ENCODE measurements around the gene RNF149.
"Not testable (repeated sequence)": the region's sequence is repeated elsewhere in the genome, so short reads cannot be mapped to it uniquely, and the experiment has no call there.

RNF149 gene

DNA sequence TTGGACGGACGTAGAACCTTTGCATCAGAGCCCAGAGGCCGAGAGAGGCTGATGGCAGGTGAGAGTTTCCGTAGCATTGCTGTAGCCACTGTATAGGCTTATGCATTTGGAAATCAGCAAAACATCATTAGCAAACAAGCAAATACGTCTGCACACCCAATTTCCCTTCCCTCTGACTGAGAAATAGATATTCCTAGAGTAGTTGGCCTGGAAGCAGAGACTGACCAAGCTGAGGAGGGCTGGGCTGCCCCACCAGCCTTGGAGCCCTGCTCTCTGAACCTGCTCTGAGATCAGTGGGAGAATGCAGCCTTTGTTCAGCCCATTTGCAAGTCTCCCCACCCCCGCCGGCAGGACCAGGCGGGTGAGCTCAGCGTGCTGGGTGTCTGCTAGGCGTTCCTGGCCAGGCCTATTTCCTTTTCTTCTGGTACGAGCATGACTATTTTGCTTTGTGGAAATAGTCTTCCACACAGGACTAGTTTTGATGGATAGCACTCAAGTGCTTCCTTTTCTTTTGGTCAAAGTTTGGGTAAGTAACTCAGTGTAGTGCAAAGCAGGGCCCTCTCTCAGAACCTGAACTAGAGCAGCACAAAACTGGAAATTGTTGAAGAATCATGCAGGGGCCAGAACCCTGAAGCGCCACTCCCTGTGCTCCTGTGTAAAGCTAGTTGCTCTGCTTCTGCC, 21.9 kb upstream of the RNF149 start:
- DNase-seq, result no peak

DNA sequence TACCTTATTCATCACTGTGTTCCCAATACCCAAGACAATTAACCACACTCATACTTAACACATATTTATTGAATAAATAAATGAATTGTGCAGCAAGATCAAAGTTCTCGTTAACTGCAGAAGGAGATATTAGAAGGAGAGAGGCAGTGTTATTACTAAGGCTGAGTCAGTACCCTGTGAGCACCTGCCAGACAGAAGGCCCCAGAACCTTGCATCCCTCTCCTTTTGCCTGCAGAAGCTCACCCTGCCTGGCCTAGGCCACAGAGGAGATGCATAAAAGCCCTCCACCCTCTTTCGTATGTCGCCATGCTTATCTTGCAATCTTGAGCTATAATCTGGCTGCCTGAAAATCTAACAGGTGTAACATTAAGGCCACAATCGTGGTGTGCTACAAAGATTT, 20.5 kb upstream of the RNF149 start:
- DNase-seq, result no peak

DNA sequence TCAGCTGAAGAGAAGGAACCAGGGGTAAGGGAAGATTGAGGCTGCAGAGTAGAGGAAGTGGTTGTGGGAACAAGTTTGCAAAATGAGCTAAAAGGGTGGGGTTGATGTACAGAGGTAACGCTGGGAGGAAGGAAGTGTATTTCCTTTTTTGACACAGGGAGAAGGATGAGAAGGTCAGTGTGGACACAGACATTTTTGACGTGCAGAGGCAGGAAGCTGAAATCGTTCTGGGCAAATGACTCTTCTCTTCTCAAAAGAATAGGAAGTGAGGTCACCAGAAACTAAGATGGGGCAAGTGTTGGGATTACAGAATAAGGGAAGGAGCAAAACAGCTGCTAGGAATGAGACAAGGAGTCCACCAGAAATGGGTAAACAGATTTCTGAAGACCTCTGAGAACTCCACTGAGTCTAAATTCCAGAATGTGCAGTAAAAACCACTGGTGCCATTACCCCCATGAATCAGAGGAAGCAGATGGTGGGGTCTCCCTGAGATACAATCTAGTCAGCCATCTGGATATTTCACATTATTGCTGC, 20.0 kb upstream of the RNF149 start:
- DNase-seq, result peak; percentile 63

DNA sequence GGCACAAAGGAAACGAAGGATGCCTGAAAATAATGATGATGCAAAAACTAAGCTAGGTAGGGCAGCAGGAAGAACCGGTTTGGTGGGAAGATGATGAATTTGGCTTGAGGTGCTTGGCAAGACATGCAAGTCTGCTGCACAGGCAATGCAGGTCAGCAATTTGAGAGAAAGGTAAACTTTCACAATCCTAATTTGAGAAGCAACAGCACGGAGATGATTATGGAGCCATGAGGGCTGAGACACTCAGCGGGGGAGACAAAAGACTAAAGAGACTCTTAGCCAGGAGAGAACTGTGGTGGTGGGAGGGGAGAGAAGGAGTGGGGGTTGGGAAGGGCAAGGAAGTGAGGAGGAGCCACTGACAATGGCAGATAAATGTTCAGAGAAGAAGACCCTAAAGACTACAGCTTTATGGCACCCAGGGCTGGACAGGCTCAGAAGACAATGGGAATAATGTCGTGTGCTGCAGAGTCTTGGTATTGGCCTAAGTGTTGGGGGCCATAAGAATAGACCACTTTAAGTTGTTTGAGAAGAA, 19.4 kb upstream of the RNF149 start:
- no peak for DNase-seq

DNA sequence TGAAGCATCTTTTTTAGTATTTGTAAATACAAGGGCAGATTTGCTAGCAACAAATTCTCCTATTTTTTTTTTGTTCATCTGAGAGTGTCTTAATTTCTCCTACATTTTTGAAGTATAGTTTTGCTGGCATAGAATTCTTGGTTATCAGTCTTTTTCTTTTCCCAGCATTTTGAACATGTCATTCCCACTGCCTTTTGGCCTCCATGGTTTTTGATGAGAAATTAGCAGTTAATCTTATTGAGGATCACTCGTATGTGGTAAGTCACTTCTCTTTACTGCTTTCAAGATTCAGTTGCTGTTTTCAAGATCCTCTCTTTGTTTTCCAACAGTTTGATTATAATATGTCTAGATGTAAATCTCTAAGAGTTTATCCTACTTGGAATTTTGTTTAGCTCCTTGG, 16.9 kb upstream of the RNF149 start:
- DNase-seq, result no peak

DNA sequence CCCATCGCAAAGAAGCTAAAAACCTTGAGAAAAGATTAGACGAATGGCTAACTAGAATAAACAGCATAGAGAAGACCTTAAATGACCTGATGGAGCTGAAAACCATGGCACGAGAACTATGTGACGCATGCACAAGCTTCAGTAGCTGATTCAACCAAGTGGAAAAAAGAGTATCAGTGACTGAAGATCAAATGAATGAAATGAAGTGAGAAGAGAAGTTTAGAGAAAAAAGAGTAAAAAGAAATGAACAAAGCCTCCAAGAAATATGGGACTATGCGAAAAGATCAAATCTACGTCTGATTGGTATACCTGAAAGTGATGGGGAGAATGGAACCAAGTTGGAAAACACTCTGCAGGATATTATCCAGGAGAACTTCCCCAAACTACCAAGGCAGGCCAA, 8.1 kb upstream of the RNF149 start:
- DNase-seq, result not testable (repeated sequence)

DNA sequence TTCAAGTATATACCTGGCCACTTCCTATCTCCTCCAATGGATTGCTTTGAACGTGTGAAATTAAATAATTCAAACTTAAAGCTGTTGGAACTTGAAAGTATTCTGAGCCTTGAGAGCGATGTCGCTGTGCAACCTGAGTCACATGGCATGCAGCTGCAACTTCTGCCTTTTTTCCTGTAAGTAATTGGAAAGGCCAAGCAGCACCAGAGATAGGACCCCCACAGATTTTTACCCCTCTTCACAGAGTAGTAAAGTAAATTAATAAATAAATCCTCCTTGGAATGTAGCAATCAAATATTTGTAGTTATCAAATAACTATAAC, 3.2 kb upstream of the RNF149 start:
- DNase-seq, result no peak

DNA sequence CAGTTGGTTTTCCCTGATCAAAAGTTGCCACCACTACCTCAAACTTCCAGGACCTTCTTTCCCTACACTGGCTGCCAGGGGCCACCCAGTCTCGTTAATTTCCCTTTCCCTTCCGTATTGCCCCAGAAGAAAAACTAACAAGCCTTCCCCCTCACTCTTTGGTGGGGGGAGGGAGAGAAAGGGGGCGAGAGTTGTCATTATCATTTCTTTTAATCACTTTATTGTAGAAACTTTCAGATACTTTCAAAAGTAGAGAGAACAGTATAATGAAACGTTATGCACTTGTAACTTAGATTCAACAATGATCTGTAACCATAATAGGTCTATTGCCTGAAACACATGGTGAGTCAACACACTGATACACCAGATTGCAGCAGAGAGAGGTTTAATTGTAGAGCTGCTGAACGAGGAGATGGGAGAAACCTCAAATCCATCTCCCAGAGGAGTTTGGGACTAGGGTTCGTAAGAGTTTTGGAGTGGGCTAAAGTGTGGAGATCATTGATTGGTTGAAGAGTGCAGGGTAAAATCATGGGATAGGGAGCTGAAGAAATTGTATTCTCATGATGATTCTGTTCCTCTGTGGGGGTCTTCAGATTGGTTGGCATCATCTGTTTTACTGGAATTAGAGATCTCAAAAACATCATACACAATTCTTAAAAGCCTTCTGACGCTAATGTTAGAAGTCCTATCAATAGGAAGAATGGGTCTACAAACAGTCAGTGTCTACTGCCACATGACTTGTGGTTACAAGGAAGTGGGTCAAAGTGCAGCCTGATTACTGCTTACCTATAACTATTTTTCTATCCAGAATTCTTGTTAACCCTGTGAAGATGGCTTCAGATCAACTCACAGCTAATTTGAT, 2.6 kb upstream of the RNF149 start:
- DNase-seq, result no peak

DNA sequence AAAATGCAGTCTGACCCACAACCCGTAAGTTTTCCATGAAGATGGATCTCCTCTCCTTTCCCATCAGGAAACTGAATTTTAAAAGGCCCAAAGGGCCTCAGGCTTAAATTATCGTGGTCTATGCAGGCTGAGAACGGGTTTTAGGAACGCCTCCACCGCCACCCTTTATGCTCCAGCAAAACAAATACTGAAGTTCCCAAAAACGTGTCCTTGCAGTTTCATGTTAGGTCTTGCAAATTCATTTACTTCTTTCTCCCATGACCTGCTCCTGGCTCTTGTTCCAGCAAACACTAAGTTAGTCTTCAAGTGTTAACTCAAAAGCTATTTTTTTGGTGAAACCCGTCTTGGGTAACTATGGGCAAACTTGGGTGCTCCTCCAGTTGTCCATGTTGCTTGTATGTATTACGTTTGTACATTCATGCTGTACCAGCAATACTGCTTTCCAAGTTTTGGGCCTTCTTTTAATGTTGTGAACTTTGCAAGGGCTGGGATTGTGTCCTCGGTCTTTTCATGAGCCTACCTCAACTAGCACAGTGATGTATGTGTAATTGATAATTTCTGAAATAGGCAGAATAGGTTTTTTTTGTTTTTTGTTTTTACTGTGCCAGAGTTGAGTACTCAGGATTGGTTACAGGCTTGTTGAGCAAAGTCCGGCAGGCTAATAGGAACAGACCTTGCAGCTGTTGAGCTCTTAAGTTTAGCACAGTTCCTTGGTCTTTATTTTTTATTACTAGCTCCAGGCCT, 1.8 kb upstream of the RNF149 start:
- no peak for DNase-seq

DNA sequence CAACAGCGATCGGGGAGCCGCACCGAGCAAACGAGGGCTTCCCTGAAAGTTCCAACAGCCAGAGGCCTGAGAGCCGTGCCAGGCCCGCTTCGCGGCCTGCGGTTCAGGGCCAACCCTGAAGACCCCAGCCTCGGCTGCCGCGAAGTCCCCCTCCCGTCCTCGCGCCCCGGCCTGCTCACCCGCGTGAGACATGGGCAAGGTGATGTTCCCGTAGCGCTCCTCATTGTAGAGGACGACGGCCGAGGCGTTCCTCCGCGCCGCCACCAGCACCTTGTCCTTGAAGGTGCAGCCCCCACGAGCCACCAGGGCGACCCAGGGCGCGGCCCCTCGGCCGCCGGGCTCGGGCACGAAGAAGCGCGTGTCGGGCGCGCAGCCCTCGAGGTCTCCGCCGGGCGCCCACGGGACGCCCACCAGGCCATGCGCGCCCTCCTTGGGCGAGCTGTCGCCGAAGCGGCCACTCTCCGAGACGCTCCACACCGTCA, 510 bp downstream of the RNF149 start:
- DNase-seq, result no peak

DNA sequence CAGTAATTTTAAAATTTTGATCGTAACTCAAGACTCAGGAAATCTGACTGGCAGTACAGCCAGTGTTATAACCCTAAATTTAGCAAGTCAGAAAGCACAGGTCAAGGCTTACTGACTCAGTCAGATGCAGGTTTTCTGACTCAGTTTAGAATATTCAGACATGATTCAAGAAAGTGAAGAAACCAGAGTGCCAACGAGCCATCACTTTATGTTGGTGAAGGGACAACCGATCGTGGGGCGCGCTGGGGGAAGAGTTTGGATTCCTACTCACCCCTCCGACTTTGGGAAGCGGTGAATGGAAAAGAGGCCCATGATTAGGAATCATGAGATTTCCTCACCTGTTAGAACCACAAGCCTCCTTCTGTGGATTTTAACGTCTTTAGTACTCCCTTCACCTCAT, 998 bp downstream of the RNF149 start:
- no peak for DNase-seq

DNA sequence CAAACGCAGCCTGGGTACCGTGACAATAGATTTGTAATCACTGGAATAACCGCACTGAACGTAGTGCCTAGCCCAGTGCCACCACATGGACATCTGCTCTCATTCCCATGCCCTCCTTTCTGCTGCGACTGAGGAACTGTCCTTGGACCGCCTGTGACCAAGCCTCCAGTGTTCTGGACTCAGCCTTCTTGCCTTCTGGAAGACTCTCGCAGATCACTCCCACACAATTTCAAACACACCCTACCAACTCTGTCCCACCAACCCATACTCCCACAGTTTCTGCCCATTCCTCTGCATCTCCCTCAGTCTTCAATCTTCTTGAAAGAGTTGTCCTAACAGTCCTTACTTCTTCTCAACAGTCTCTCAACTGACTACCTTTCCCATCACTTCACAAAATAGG, 2.1 kb downstream of the RNF149 start:
- no peak for DNase-seq

DNA sequence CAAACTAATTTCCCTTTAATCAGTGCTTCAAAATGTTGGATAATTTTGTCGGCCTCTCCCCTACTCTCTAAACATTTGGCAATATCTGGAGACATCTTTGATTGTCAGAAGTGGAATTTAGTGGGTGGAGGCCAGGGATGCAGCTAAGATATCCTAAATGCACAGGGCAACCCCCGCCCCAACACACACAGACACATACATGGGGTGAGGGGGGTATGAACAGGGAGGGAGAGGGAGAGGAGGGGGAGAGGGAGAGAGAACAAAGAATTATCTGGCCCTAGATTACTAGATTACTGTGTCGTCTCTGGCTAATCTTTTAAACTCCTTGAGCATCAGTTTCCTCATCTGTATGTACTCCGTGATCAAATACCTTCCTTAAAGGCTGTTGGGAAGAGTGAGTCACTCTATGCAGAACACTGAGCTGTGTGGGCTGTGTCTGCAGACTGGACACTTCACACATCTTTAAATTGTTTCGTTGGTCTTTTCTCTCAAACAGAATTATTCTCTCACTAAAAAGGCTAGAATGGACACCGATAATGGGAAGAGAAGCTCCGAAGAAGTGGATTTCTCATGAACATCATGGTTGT, 2.9 kb downstream of the RNF149 start:
- DNase-seq, result no peak

DNA sequence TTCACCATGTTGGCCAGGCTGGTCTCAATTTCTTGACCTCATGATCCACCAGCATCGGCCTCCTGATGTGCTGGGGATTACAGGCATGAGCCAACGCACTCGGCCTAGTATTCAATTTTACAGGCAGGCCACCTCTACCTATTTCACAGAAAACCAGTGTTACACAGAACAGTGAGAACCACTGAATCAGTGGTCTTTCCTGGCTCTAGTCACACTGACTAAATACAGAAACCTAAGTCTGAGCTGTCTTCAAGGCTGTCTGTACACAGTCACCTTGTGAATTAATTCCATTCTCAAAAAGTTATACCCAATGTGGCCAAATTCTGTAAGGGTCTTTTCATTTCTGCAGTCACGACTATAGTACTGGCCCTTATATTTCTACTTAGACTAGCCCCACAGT, 3.5 kb downstream of the RNF149 start:
- DNase-seq, result no peak

DNA sequence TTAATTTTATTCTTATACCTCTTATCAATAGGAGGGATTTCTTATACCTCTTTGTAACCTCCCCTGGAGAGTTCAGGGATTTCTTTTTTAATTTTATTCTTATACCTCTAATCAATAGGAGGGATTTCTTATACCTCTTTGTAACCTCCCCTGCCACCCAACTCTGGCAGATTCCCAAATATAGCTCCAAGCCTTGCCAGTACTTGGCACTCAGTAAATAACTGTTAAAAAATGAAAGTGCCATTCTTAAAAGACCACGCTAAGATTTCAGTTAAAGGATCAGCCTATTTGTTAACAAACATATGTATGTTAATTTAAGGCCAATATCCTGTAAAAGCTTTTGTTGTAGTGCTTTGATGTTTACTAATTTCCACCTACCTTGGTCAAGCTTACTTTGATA, 4.8 kb downstream of the RNF149 start:
- no peak for DNase-seq

DNA sequence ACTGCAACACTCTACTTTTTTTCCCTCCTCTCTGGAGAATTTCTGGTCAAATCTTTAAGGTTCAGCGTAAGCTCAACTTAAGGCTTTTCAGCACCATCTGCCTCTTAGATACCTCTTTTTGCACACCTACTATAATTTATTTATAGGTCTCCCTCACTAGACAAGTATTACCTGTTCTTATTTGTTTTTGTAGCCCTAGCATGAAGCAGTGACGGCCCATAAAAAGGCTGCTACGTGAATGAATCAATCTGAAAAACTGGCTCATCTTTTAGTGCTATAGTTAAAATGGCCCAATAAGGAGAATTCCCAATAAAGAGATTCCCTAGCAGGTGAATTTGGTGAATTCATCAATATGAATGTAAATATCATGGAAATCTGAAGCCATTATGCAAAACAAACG, 6.5 kb downstream of the RNF149 start:
- no peak for DNase-seq

DNA sequence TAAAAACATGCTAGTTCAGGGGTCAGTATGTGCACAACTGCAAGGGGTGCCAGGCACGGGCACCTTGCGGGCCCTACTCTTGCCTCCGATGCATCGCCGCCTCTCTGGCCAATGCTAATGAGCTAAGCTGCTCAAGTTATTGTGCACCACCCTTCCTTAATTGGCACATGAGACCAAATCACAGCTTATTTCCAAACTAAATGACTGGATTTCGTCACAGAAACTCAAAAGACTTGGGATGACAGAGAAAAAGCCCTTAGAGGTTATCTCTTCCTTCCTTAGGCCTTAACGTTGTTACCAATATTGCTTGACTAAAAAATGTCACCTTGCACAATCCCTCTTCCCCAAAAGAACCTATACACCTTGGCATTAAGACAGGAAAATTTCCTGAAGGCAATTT, 7.7 kb downstream of the RNF149 start:
- no peak for DNase-seq

DNA sequence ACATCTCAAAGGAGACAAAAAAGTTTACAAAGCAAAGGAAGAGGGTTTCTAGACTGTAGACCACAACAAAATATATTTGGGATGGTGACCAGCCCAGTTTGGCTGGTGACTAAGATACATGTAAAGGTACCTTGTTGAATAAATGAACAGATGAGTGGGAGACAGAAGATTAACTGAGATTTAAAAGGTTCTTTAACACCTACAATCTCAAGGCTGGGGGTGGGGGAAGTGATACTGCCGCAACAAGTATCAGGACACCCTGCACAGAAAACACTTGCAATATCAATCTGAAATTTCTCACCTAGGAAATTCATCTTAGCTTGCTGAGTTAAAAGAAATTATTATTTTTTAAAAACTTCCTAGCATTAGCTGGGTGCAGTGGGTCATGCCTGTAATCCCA, 8.3 kb downstream of the RNF149 start:
- DNase-seq, result no peak

DNA sequence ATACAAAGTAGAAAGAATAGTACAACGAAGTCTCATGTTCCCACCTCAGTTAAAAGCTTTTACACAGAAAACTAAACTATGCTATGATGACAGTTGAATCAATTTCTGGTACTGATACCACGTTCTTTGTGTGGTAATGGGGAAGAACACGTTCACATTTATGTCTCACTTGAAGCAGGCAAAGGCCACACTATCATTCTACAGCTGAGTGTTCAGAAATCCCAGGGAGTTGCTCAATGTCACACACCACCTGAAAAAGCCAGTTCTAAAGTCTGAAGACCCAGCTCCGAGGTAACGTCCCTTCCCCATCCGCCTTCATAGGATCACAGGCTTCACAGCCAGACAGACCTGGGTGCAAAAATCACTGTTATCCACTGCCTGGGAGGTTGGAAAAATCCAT, 8.9 kb downstream of the RNF149 start:
- no peak for DNase-seq

DNA sequence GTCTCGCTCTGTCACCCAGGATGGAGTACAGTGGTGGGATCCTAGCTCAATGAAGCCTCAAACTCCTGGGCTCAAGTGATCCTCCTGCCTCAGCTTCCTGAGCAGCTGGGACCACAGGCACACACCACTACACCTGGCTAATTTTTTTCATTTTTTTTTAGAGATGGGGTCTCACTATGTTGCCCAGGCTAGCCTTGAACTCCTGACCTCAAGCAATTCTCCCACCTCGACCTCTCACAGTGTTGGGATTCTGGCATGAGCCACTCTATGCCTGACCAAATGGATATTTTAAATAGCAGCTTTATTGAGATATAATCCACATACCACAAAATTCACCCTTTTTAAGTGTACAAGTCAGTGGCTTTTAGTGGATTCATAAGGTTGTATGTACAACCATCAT, 11.1 kb downstream of the RNF149 start:
- no peak for DNase-seq

DNA sequence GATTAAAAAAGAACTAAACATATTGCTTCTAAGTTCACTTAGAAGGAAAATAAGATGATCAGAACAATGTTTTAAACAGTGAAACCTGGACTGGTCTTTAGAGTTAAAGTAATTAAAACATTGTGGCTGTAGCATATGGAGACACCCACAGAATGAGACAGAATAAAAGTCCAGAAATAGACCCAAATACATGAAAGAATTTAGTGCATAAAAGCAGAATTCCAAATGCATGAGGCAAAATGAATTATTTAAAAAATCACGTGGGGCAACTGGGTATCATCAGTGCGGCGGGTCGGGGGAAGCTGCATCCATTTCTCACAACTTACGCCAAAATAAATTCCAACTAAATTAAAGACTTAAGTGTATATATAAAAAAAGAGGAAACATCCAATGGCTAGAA, 12.1 kb downstream of the RNF149 start:
- DNase-seq, result no peak

DNA sequence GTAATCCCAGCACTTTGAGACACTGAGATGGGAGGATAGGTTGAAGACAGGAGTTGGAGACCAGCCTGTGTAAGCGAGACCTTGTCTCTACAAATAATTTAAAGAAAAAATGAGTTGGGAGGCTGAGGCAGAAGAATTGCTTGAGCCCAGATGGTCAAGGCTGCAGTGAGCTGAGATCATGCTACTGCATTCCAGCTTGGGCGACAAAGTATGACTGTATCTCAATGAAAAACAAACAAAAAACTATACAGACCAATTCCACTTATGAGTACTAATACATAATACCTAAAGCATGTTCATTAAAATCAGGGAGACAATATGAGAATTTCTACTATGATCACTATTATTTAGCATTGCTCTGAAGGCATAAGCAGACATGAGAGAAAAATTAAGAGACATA, 12.6 kb downstream of the RNF149 start:
- no peak for DNase-seq

DNA sequence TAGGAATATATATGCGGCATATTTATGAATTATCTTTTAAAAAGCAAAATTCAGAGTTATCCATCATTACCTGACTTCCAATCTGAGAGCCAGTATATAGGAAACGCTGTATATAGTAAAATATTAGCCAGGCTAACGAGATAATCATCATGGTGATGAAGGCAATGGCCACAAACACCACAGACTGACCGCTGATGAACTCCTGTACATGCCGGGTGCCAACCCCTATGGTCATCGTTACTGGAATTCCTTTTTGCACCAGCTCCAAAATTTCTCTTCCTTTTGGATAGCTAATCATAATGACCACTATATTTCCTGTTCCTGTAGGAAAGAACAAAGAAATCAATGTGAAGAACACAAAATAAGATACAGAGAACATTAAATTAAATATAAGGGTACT, 13.6 kb downstream of the RNF149 start:
- no peak for DNase-seq

Data from CD4-positive, alpha-beta T cell treated with Interferon gamma for 1 hour (primary cell).